Ureter (tissue), 1 donor: ENCODE data around the gene TMEM63C. TPM values are rescaled to one million over a fixed set of nuclear protein-coding genes. Genes with fewer than 3 reads are reported as not detected.

ENCODE experiments used
- DNase-seq: peaks from one replicate; pipeline ENCODE4 v3.0.0-alpha.2; 2020; ENCODE audit warnings: low spot score
- total RNA-seq: library from RNA; stranded (reverse); gene quantifications from one replicate; pipeline ENCODE4 v1.2.4, GENCODE V29; 2023
- donor health status: DM: yes; HTN: yes; CAD: no.

Gene TMEM63C
- total RNA-seq, 1 donor from 2014 or later, result 0.55 TPM

GRCh38 chr14:77222546-77223225 lies 41.1 kb downstream of the TMEM63C start:
- DNase-seq, result no peak

GRCh38 chr14:77224212-77224611 lies 42.6 kb downstream of the TMEM63C start:
- no peak for DNase-seq

- no peak for DNase-seq
These were observed 43.7 kb downstream of the TMEM63C start for GRCh38 chr14:77225254-77225653.

- DNase-seq, result no peak
These were observed 44.4 kb downstream of the TMEM63C start for GRCh38 chr14:77225892-77226557.

GRCh38 chr14:77228056-77228455 lies 46.5 kb downstream of the TMEM63C start:
- DNase-seq, result no peak

- DNase-seq, result no peak
These were observed 49.3 kb downstream of the TMEM63C start for GRCh38 chr14:77230914-77231313.

GRCh38 chr14:77231721-77232120 lies 50.1 kb downstream of the TMEM63C start:
- no peak for DNase-seq

- DNase-seq, result no peak
These were observed 55.2 kb downstream of the TMEM63C start for GRCh38 chr14:77236814-77237213.

- no peak for DNase-seq
These were observed 56.8 kb downstream of the TMEM63C start for GRCh38 chr14:77238356-77238755.

GRCh38 chr14:77238996-77239395 lies 57.4 kb downstream of the TMEM63C start:
- DNase-seq, result no peak

- DNase-seq, result no peak
These were observed 57.8 kb downstream of the TMEM63C start for GRCh38 chr14:77239412-77239811.

- DNase-seq, result no peak
These were observed 58.8 kb downstream of the TMEM63C start for GRCh38 chr14:77240336-77240915.

GRCh38 chr14:77241955-77242354 lies 60.4 kb downstream of the TMEM63C start:
- no peak for DNase-seq

GRCh38 chr14:77242752-77243151 lies 61.2 kb downstream of the TMEM63C start:
- DNase-seq, result no peak

GRCh38 chr14:77243853-77244252 lies 62.3 kb downstream of the TMEM63C start:
- DNase-seq, result no peak

GRCh38 chr14:77245820-77246219 lies 64.2 kb downstream of the TMEM63C start:
- DNase-seq, result no peak

GRCh38 chr14:77246784-77247183 lies 65.2 kb downstream of the TMEM63C start:
- no peak for DNase-seq

- DNase-seq, result no peak
These were observed 67.1 kb downstream of the TMEM63C start for GRCh38 chr14:77248666-77249065.

- DNase-seq, result no peak
These were observed 67.7 kb downstream of the TMEM63C start for GRCh38 chr14:77249286-77249685.

- no peak for DNase-seq
These were observed 69.3 kb downstream of the TMEM63C start for GRCh38 chr14:77250927-77251326.

- DNase-seq, result no peak
These were observed 70.3 kb downstream of the TMEM63C start for GRCh38 chr14:77251870-77252269.

- DNase-seq, result no peak
These were observed 72.0 kb downstream of the TMEM63C start for GRCh38 chr14:77253333-77254190.
